GM19438 (cell line): ENCODE measurements around the gene SERINC5.
"Not testable (repeated sequence)": the region's sequence is repeated elsewhere in the genome, so short reads cannot be mapped to it uniquely, and the experiment has no call there.

Experiments used
- ATAC-seq: cut with Tn5 transposase; IDR thresholded peaks from one replicate; pipeline ENCODE4 v1.9.1; 2021; ENCODE audit warnings: low read depth; ENCODE audit not compliant: unreplicated experiment

The SERINC5 gene

DNA sequence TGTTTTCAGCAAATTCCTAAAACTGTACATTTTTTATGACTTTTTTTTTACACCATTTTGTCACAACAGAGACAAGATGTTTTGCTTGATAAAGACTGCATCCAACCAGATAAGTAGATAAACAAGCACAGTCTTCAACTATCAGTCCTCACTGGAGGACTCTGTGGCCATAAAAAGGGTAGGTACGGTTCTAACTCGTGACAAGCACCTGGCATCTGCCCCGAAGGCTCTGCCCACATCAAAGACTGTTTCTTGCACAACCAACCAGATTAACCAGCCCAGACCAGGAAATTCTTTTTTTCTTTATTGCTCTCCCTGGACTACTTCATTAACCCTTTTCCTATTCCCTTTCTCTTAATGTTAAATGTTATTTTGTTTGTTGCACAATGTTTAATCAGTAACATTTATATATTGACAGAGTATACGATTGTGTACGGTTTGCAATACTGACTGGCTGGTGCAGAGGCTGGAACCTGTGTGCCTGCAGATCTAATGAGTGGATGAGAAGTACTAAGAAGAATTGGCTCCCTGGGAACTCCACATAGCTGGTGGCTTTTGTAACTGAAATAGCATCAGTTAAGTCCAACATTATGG, 74.1 kb downstream of the SERINC5 start:
- no peak for ATAC-seq

DNA sequence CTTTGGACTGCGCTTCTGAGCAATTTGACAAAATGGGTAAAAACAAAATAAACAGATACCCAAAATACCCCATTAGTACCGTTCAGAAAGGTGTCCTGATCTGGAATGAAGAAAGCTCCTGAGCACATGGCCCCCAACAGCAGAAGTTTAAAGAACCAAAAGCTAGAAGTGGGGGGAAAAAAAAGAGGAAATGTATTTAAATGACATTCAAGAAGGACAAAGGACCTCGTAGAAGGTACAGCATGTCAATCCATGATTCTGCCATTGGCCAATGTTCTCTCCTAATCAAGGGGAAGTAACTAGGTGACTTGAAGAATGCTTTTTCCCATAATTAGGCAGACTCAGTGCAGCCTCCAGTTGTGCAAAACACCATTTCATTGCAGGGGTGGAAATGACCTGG, 78.6 kb downstream of the SERINC5 start:
- ATAC-seq, result no peak

DNA sequence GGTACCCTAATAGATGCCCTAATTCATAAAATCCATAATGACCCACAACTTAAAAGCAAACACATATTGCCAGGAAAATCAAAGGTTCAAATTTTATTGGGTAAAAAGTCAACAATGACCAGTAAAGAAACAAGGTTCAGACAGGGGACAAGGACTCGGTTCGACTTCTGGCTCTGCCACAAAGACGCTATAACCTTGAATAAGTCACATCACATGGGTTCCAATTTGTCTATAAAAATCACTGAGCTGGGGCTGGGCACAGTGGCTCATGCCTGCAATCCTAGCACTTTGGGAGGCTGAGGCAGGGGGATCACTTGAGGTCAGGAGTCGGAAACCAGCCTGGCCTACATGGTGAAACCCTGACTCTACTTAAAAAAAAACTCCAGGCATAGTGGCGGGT, 80.5 kb downstream of the SERINC5 start:
- no peak for ATAC-seq

DNA sequence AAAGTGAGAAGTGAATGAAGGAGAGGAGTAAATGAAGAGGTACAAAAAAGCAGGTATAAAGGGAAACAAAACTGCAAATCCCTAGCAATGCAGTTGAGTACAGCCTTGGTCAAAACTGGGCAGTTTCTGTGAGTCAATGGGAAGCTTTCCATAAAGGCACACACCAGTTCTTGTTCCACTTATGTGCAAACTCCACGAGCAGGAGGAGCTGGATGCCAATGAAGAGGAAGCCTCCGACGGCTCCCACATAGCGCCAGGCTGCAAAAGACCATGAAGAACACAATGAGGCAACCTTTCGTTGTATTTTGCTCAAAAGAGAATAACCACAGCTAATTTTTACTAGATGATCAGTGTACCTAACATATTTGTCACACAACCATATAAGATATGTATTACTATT, 81.1 kb downstream of the SERINC5 start:
- ATAC-seq, result no peak

DNA sequence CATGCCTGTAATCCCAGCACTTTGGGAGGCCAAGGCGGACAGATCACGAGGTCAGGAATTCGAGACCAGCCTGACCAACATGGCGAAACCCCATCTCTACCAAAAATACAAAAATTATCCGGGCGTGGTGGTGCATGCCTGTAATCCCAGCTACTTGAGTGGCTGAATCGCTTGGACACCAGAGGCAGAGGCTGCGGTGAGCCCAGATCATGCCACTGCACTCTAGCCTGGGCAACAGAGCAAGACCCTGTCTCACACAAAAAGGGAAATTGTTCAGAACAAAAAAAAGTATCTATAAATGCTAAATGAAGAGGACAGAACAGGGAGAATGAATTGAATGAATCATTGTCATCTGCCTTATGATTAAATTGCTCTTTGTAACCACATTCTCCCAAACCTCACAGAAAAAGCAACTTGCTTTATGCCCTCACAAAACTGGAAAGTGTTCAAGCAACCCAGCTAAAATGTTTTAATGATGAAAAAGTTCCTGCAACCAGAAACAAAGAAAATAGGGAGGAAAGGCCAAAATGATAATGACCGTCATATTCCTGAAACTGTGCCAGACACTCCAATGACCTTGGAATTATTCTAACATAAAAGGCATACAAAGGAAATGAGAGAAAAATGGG, 83.7 kb downstream of the SERINC5 start:
- no peak for ATAC-seq

- no peak for ATAC-seq
Observed at GRCh38 chr5:80170117-80170535, 85.7 kb downstream of the SERINC5 start.

DNA sequence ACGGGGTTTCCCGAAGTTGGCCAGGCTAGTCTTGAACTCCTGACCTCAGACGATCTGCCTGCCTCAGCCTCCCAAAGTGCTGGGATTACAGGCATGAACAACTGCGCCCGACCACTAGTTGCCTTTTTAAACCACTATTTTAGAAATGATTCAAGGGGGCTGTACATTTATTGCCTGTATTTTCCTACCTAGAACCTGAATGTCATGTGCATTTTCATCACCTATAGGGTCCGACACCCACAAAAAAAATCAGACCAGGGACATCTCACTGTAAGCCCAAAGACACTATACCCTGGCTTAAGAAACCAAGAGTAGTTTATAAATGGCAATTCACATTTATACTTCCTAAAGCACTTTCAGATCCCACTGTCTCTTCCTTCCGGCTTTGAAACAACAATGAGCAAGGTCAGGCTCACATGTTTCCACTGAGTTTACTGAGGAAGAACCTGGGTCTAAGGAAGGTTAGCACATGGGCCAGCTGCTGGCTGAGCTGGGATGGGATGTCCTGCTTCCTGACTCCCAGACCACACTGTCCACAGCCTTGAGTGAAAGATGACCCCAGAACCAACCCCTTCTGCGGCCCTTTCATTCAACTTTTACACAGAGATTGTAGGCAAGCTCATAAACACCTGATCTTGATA, 87.3 kb downstream of the SERINC5 start:
- ATAC-seq, result no peak

- no peak for ATAC-seq
Observed at GRCh38 chr5:80165452-80165851, 90.4 kb downstream of the SERINC5 start.

DNA sequence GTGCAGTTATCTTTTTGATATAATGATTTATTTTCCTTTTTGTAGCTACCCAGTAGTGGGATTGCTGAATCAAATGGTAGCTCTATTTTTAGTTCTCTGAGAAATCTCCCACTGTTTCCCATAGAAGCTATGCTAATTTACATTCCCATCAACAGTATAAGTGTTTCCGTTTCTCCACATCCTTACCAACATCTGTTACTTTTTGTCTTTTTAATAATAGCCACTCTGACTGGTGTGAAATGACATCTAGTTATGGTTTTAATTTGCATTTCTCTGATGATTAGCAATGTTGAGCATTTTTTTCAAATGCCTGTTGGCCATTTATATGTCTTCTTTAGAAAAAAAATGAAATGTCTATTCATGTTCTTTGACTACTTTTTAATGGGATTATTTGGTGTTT, 94.7 kb downstream of the SERINC5 start:
- no peak for ATAC-seq

DNA sequence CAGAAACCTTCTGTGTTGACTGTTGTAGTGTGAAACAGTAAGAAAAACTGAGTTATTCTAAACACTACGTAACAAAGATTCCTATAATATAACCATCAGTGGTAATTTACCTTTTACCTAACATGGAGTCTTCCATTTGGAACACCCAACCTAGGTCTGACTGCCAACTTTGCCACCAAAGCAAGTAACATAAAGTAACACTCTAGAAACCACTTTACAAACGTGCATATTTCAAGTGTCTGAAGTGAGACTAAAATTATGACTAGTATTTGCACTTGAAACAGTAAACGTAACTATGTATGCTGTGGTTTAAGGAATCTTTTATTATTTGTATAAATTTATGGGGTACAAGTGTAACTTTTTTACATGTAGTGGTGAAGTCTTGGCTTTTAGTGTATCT, 95.6 kb downstream of the SERINC5 start:
- no peak for ATAC-seq

GRCh38 chr5:80159133-80159815, 96.6 kb downstream of the SERINC5 start:
- no peak for ATAC-seq

GRCh38 chr5:80156156-80156555, 99.7 kb downstream of the SERINC5 start:
- no peak for ATAC-seq

DNA sequence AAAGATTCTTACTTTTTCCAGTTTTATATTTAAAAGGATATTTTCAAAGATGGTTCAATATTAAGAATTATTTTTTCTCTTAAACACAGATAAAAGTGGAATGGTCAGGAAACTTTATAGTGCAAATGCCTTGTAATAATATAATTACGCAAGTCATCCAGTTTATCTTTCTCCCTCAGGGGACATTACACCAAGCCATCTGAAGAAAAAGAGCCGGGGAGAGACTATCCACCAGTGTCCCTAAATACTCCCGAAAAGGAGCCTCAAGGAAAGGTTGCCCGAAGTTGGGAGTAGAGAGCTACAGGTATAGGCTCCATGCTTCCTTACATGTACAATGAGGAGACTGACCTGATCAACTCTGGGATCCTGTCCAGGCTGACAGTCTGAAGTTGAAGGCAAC, 101.1 kb downstream of the SERINC5 start:
- ATAC-seq, result no peak

DNA sequence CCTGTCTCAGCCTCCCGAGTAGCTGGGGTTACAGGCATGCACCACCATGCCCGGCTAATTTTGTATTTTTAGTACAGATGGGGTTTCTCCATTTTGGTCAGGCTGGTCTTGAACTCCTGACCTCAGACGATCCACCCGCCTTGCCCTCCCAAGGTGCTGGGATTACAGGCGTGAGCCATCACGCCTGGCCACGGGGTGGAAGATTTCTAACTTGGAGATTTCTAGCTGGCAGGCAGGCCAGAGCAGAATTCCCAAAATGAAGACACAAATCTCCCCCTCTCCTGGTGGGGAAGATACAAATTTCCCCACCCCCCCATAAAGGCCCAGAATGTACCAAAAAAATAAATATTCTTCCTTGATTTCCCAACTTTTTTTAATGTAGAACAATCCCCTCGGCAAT, 101.6 kb downstream of the SERINC5 start:
- ATAC-seq, result not testable (repeated sequence)

DNA sequence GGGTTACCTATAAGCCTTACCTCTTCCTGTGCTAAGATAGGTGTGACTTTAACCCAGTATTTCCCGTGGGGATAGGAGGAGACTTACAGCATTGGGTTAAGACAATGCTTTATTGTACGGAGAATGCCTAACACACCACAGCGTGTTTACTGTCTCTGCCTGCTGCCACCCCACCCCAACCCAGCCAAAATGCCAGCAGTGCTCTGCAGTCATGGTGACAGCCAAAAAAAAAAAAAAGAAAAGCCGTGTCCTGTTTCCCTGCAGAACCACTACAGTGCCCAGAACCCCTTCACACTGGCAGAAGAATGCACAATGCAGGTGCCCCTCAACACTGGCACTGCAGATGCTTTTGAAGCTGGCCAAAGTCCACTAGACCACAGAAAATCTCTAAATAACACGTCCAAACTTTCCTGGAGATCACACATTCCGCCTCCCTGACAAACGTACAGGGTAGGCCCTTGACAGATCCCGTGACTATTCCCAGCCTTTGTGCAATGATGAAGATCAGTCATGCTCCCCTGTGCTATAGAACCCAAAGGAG, 102.2 kb downstream of the SERINC5 start:
- no peak for ATAC-seq

DNA sequence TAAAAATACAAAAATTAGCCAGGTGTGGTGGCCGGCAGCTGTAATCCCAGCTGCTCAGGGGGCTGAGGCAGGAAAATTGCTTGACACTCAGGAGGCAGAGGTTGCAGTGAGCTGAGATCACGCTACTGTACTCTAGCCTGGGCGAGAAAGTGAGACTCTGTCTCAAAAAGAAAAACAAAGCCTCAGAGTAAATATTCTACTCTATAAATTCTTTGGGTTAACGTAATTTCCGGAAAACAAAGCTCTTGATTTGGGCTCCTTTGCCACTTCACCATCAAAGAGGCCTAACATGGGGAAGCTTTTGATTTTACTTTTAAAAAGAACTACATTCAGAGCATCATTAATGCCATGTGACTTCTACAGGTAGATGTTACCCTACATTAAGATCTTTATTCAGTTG, 103.1 kb downstream of the SERINC5 start:
- ATAC-seq, result no peak

- no peak for ATAC-seq
Observed at GRCh38 chr5:80151890-80152289, 104.0 kb downstream of the SERINC5 start.

DNA sequence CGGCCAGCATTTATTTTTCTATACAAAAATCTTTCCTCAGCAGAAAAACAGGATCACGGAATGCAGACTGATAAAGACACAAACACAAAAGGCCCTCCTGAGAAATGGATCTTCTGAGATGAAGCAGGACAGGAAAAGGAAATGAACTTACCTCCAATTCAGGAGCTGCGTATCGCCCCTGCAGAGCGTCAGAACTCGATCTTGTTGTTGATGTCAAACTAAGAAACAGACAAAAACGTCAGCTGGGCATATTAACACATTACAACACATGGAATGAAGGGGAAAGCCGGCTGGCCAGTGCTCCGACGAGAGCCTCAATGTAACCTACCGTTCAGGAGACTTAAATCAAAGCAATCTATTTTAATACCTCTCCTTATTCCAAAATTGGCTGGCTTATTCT, 105.1 kb downstream of the SERINC5 start:
- no peak for ATAC-seq

DNA sequence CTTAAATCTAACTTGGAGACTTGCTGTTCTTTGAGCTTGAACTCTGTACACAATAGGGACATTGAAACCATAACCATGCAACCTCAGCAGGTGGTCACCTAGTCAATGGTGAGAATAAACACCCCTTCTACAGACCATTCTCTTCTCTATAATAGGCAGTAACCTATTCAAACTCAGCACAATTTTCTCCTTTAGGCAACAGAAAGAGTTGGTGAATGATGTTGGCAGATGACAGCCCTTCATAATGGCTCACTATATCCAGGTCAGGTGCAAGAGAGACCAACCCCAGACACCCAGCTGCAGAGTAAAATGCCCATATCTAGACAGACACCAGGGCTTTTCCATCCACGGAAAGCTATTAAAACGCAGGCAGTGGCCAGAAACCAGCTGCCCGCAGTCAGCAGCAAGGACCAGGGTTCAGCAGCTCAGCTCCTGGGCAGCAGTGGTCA, 106.7 kb downstream of the SERINC5 start:
- ATAC-seq, result no peak

DNA sequence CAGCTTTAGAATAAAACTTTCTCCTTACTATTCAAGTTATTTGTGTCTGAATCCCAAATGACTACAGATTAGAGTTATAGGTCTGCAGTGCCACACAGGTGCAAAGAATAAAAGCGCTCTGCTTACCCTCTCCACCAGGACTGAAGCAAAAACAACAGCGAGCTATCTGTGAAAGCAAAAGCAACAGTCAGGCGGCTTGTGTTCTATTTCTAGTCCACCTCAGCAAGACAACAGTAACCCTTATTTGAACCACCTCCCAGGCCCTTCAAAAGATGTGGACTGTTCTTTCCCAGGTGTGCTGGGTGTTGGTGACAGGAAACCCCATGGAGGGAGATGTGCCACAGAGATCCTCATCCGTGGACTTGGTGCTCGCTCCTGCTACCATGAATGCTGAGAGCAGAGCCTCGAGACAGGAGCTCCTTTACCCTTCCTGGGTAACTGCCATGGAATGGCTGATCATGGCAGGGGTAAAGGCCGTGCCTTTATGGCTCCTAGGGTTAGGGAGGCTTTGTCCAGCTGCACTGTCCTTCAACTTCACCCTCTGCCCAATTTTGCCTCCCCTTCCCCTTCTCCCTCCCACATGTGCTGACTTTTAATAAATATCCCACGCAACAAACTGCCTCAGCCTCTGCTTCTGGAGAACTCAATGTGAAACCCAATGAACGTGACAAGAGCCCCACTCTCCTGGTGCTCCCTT, 108.6 kb downstream of the SERINC5 start:
- no peak for ATAC-seq

DNA sequence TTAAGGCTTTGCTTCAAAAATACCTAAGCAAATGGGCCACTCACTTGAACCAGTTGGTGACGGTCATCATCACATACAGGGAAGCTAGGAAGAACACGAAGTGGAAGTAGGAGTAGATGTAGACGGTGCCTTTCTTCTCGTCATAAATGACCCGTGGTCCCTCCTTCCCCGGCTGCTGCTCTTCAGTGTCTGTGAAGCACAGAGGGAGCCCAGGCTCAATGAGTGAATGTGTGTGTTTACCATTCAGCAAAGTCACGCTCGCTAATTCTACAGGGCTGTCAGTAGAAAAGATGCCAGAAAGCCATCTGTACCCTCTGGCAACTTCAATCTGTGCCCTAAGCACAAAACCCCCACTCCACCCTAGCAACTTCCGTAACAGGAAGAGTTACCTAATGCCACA, 109.8 kb downstream of the SERINC5 start:
- no peak for ATAC-seq
